Heart right ventricle (tissue), 16 donors: ENCODE measurements around the gene IGFLR1. TPM values are rescaled to one million over a fixed set of nuclear protein-coding genes. Genes with fewer than 3 reads are reported as not detected.

Source experiments
- ATAC-seq, 8 donors: fragments of 200-7000 bp; cut with Tn5 transposase; one replicate each; pipeline ENCODE4 v1.9.1; 2020; ENCODE audit warnings: mild to moderate bottlenecking in 8 of 8, moderate library complexity in 8 of 8, moderate number of reproducible peaks in 1 of 8
- DNase-seq, 2 donors: peaks; one replicate each; pipeline ENCODE4 v3.0.0-alpha.2; 2020
- H3K27ac ChIP-seq, 10 donors: fragments of 200-600 bp; sonication (generic) in 2 of 10; one replicate each; pipeline versions ENCODE4 v1.5.0 to v1.8.0; 2020 to 2022; ENCODE audit warnings: mild to moderate bottlenecking in 3 of 10
- H3K27me3 ChIP-seq, 7 donors: fragments of 200-600 bp; one replicate each; pipeline ENCODE4 v1.8.0; 2021 to 2022; ENCODE audit warnings: mild to moderate bottlenecking in 2 of 7
- H3K36me3 ChIP-seq, 9 donors: fragments of 200-600 bp; sonication (generic) in 1 of 9; one replicate each; pipeline versions ENCODE4 v1.5.0 to v1.8.0; 2020 to 2022; ENCODE audit warnings: mild to moderate bottlenecking in 2 of 9
- H3K4me1 ChIP-seq, 9 donors: fragments of 200-600 bp; sonication (generic) in 1 of 9; one replicate each; pipeline versions ENCODE4 v1.5.0 to v1.8.0; 2020 to 2022; ENCODE audit warnings: mild to moderate bottlenecking in 4 of 9
- H3K4me3 ChIP-seq, 10 donors: fragments of 200-600 bp; sonication (generic) in 2 of 10; one replicate each; pipeline versions ENCODE4 v1.5.0 to v1.8.0; 2020 to 2022; ENCODE audit warnings: mild to moderate bottlenecking in 7 of 10, moderate library complexity in 2 of 10
- H3K9me3 ChIP-seq, 11 donors: fragments of 200-600 bp in 10 of 11; sonication (generic) in 2 of 11; one replicate each; pipeline versions ENCODE4 v1.5.0 to v1.8.0; 2013 to 2022; ENCODE audit warnings: mild to moderate bottlenecking in 2 of 11, control low read depth in 1 of 11, moderate library complexity in 1 of 11
- WGBS, 2 donors: extraction: QIAGEN DNeasy Blood & Tissue Kit; methylation state at CpG; one replicate each; pipeline ENCODE4 v1.1.7; 2013; ENCODE audit warnings: inconsistent platforms in 1 of 2; 5-methylcytosine and 5-hydroxymethylcytosine counted together
- intact Hi-C, 10 donors: fragments of 100-400 bp; cut with DNase I; formaldehyde crosslinking; loops; one replicate each; pipeline versions ENCODE4 v1.11.1 to v1.14.2; 2022
- polyA plus RNA-seq, 2 donors: library from polyadenylated mRNA; stranded (reverse); fragments of 200-250 nt; gene quantifications; one replicate each; pipeline ENCODE4 v1.2.3, GENCODE V29; 2013
- total RNA-seq, 10 donors: library from RNA; stranded (reverse); fragmentation: NEBNext Ultra II Directional in 3 of 10; extraction: Animal tissue kit (Norgen Biotek cat#: 25700) in 3 of 10; gene quantifications; one replicate each; pipeline versions ENCODE4 v1.2.1 to v1.2.4, GENCODE V29; 2021 to 2023
- TF ChIP-seq, protein P1 (sequence below), 9 donors: fragments of 200-600 bp; sonication (generic) in 2 of 9; IDR thresholded peaks; one replicate each; pipeline versions ENCODE4 v1.5.0 to v1.8.0; 2021 to 2022; ENCODE audit warnings: antibody characterized with exemption in 9 of 9, mild to moderate bottlenecking in 5 of 9, moderate library complexity in 1 of 9
- donor health status: Arrhythmogenic right ventricular cardiomyopathy.
- donor health status: ischemic (EF 13 %, LVEDD 7.1; RV severe dilation, severe dysfunction).
- donor health status: healthy with polysubstance abuse.
- donor health status: DM: no; HTN: yes; CAD: no.
- donor health status: DM: no; HTN: no; CAD: no.
- donor health status: ischemic (EF 25% LVEDD 6.9; RV normal size, moderate dysfunction).
- donor health status: ischemic (EF 25% LVEDD 5.7; RV mildly dilated, moderate dysfunction).
- donor health status: healthy.
- donor health status: DM: yes; HTN: yes; CAD: no.
- donor health status: Ischemic cardiomyopathy.
- donor health status: ischemic (EF 35%, LVEDD 5.7; RV mildly dilated, moderate dysfunction).
- donor health status: nonischemic (EF 11% LVEDD 7.7; RV severe dilation, severe dysfunction).
- donor health status: DM: yes; HTN: yes; CAD: no.
- donor health status: PGD.
- donor health status: ischemic (EF 29% LVEDD 5.4; RV normal size, mild dysfunction).
- donor health status: nonischemic (EF 23%, LVEDD 6.1; RV moderate dilation, normal function).

IGFLR1 gene
- total and polyA plus RNA-seq, 12 donors, result 1.1 to 17.1 (median 2.5) TPM

- Histone ChIP-seq H3K4me1 (peaks cover 0 to 49% (median 28%) of the 10 kb centered on the region in 9 donors), H3K4me3 (peak overlapping the region; percentile 51 to 81 (median 68)), H3K36me3 (peaks cover 0 to 52% (median 15%) of the 10 kb centered on the region in 9 donors), H3K27ac (peak overlapping the region; percentile 38 to 95 (median 77)), H3K27me3 (no peaks in the 10 kb centered on the region), H3K9me3 (no peaks in the 10 kb centered on the region)
- intact Hi-C loops, result loop anchor here in 3 of 10 donors (5.0 to 10.0 kb wide), 2 partner anchors 192 to 194 kb away; partner anchors contain the start of gene LRFN3 (in 2 of the 3)
- ATAC-seq (peak; percentile 84 to 88 (median 86)), DNase-seq (peak; percentile 98)
- WGBS, 2 donors, result 0 to 1% methylated on average over 63 of the region's 63 CpGs
- TF ChIP-seq, protein P1, sequence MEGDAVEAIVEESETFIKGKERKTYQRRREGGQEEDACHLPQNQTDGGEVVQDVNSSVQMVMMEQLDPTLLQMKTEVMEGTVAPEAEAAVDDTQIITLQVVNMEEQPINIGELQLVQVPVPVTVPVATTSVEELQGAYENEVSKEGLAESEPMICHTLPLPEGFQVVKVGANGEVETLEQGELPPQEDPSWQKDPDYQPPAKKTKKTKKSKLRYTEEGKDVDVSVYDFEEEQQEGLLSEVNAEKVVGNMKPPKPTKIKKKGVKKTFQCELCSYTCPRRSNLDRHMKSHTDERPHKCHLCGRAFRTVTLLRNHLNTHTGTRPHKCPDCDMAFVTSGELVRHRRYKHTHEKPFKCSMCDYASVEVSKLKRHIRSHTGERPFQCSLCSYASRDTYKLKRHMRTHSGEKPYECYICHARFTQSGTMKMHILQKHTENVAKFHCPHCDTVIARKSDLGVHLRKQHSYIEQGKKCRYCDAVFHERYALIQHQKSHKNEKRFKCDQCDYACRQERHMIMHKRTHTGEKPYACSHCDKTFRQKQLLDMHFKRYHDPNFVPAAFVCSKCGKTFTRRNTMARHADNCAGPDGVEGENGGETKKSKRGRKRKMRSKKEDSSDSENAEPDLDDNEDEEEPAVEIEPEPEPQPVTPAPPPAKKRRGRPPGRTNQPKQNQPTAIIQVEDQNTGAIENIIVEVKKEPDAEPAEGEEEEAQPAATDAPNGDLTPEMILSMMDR (IDR thresholded peaks at IDR 0.05), result peak in 2 of 9 donors; percentile 21 to 22
Observed at GRCh38 chr19:35740423-35741202, 1.6 kb downstream of the IGFLR1 start.

DNA sequence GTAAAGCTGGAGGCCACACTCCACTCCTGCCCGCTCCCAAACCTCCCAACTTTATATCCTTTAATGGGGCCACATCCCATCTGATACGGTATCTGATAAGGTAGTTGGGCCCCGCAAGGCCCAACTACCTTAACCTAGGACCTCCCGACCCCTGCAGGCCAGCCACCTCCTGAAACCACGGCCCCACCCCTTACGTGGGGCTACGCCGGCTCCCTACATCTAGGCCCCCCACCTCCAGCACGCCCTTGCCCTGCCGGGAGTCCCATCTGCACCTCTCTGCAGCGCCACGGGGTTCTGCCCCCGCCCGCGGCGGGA is 2.2 kb downstream of the IGFLR1 start:
- intact Hi-C loops, result loop anchor here in 3 of 10 donors (5.0 to 10.0 kb wide), 2 partner anchors 192 to 195 kb away; partner anchors contain the start of gene LRFN3 (in 2 of the 3)
- H3K36me3 ChIP-seq, result peaks cover 0 to 57% (median 15%) of the 10 kb centered on the region in 9 donors

GRCh38 chr19:35739275-35740107 is 2.8 kb downstream of the IGFLR1 start:
- intact Hi-C loops, result loop anchor here in 3 of 10 donors (5.0 to 10.0 kb wide), 2 partner anchors 193 to 195 kb away; partner anchors contain the start of gene LRFN3 (in 2 of the 3)
- WGBS, 2 donors, result 73% methylated on average over 29 of the region's 29 CpGs
- peaks cover 0 to 63% (median 15%) of the 10 kb centered on the region in 9 donors for H3K36me3 ChIP-seq

More for the DNA sequence above, 2.2 kb downstream of the IGFLR1 start:
- TF ChIP-seq, protein P1 (IDR thresholded peaks at IDR 0.05), result no peak
- no peak for DNase-seq
- peak in 1 of 8 donors; percentile 5 for ATAC-seq
- Histone ChIP-seq H3K27ac (peak overlapping the region in 9 of 10 donors; percentile 63 to 95 (median 81)), H3K9me3 (no peaks in the 10 kb centered on the region), H3K4me3 (peak overlapping the region; percentile 51 to 81 (median 68)), H3K4me1 (peaks cover 0 to 49% (median 28%) of the 10 kb centered on the region in 9 donors), H3K27me3 (no peaks in the 10 kb centered on the region)
- 2 to 3% methylated on average over 16 of the region's 16 CpGs for WGBS, 2 donors

More at GRCh38 chr19:35739275-35740107, 2.8 kb downstream of the IGFLR1 start:
- peak overlapping the region in 9 of 10 donors; percentile 51 to 81 (median 69) for H3K4me3 ChIP-seq
- H3K9me3 ChIP-seq, result no peaks in the 10 kb centered on the region
- H3K27ac ChIP-seq, result peak overlapping the region in 8 of 10 donors; percentile 66 to 95 (median 83)
- H3K4me1 ChIP-seq, result peaks cover 0 to 48% (median 26%) of the 10 kb centered on the region in 9 donors
- H3K27me3 ChIP-seq, result no peaks in the 10 kb centered on the region
- ATAC-seq (no peak), DNase-seq (no peak)
- TF ChIP-seq, protein P1 (IDR thresholded peaks at IDR 0.05), result no peak
